A549 (cell line): ENCODE results near the gene GOLT1B. TPM values are rescaled to one million over a fixed set of nuclear protein-coding genes. Genes with fewer than 3 reads are reported as not detected.

ENCODE experiments used
- ATAC-seq, 2 experiments: fragments of 200-7000 bp in 1 of 2; fragments of >200 bp in 1 of 2; cut with Nextera tagmentation in 1 of 2; cut with Tn5 transposase in 1 of 2; 3 replicates each; pipeline versions ENCODE4 v1.8.0 to v1.9.1; 2018 to 2020; ENCODE audit warnings: mild to moderate bottlenecking in 1 of 2, moderate library complexity in 1 of 2
- CTCF ChIA-PET: fragments of 300-600 bp; sonication (Branson Sonifier 250); formaldehyde crosslinking; extraction: SDS; loops from one replicate; lab custom pipeline; 2021; ENCODE audit warnings: antibody characterized with exemption, inconsistent platforms; lab: Yijun Ruan, JAX
- POLR2A ChIA-PET: fragments of 350-600 bp; formaldehyde crosslinking; extraction: SDS; loops from one replicate; lab custom pipeline; 2021; ENCODE audit warnings: antibody characterized with exemption, inconsistent platforms; lab: Yijun Ruan, JAX
- DNase-seq, 2 experiments: peaks; one replicate each; pipeline versions ENCODE4 v3.0.0 to v3.0.0-alpha.2; 2011 to 2016; ENCODE audit warnings: low read depth in 1 of 2, low spot score in 1 of 2
- FAIRE-seq: peaks from 2 replicates; lab custom pipeline; 2011; peaks lifted over from hg19 to GRCh38; lab: Jason Lieb, UNC
- H3K27ac ChIP-seq, 2 experiments: fragments of >200 bp; sonication (Bioruptor Twin); formaldehyde crosslinking; 3 replicates each; pipeline ENCODE4 v1.5.1; 2016 to 2017
- H3K4me1 ChIP-seq: fragments of >200 bp; sonication (Bioruptor Twin); formaldehyde crosslinking; 3 replicates; pipeline ENCODE4 v1.6.1; 2016
- H3K4me2 ChIP-seq: fragments of >200 bp; sonication (Bioruptor Twin); formaldehyde crosslinking; 3 replicates; pipeline ENCODE4 v1.6.1; 2016
- H3K4me3 ChIP-seq: fragments of >200 bp; sonication (Bioruptor Twin); formaldehyde crosslinking; 3 replicates; pipeline ENCODE4 v1.5.1; 2016
- H3K9me3 ChIP-seq: fragments of >200 bp; sonication (Bioruptor Twin); formaldehyde crosslinking; 3 replicates; pipeline ENCODE4 v1.6.1; 2016
- BHLHE40 ChIP-seq: IDR thresholded peaks from 2 replicates; pipeline ENCODE4 v1.6.1; 2012; ENCODE audit warnings: low read depth, low read length, inconsistent platforms
- CBX2 ChIP-seq: fragments of 200-600 bp; sonication (generic); IDR thresholded peaks from 2 replicates; pipeline ENCODE4 v1.6.1; 2016; ENCODE audit warnings: low read depth, mild to moderate bottlenecking, borderline replicate concordance
- CBX8 ChIP-seq: fragments of 200-600 bp; sonication (generic); IDR thresholded peaks from 2 replicates; pipeline ENCODE4 v1.6.1; 2016
- CHD2 ChIP-seq: fragments of 150-350 bp; IDR thresholded peaks from 2 replicates; pipeline ENCODE4 v1.6.1; 2014; ENCODE audit warnings: low read length; ENCODE audit not compliant: partially characterized antibody
- CHD4 ChIP-seq: fragments of 200-600 bp; sonication (generic); IDR thresholded peaks from 2 replicates; pipeline ENCODE4 v1.6.1; 2016; ENCODE audit warnings: antibody characterized with exemption, mild to moderate bottlenecking, borderline replicate concordance
- EHMT2 ChIP-seq: fragments of 200-600 bp; sonication (generic); IDR thresholded peaks from 2 replicates; pipeline ENCODE4 v1.6.1; 2016; ENCODE audit warnings: antibody characterized with exemption, low read depth, mild to moderate bottlenecking, moderate library complexity
- ESRRA ChIP-seq: fragments of 150-350 bp; IDR thresholded peaks from 2 replicates; pipeline ENCODE4 v1.6.1; 2014; ENCODE audit warnings: mild to moderate bottlenecking, low read length, borderline replicate concordance
- GATA3 ChIP-seq: IDR thresholded peaks from 2 replicates; pipeline ENCODE4 v1.6.1; 2012; ENCODE audit warnings: borderline replicate concordance
- HOXA7 ChIP-seq: fragments of 250-450 bp; sonication (Bioruptor Pico); IDR thresholded peaks from 2 replicates; pipeline ENCODE4 v1.5.0; 2020; ENCODE audit warnings: mild to moderate bottlenecking, moderate library complexity
- JUNB ChIP-seq: fragments of >200 bp; sonication (Bioruptor Twin); formaldehyde crosslinking; IDR thresholded peaks from 2 replicates; pipeline ENCODE4 v1.6.1; 2016
- KDM1A ChIP-seq: fragments of 200-600 bp; sonication (generic); IDR thresholded peaks from 2 replicates; pipeline ENCODE4 v1.6.1; 2016; ENCODE audit warnings: low read depth, mild to moderate bottlenecking
- MAZ ChIP-seq: fragments of 150-350 bp; IDR thresholded peaks from 2 replicates; pipeline ENCODE4 v1.6.1; 2014; ENCODE audit warnings: antibody characterized with exemption, low read depth, low read length, borderline replicate concordance
- MYC ChIP-seq: IDR thresholded peaks from 2 replicates; pipeline ENCODE4 v1.6.1; 2012; ENCODE audit warnings: mild to moderate bottlenecking, inconsistent platforms, low read length, improper control_type of control experiment, borderline replicate concordance
- NFE2L2 ChIP-seq: fragments of 150-350 bp; conservative IDR thresholded peaks from 2 replicates; pipeline ENCODE4 v1.6.1; 2014; ENCODE audit warnings: low read length
- NPAS2 ChIP-seq: fragments of 250-450 bp; sonication (Bioruptor Pico); IDR thresholded peaks from 2 replicates; pipeline ENCODE4 v1.8.0; 2022; ENCODE audit warnings: mild to moderate bottlenecking, moderate library complexity, borderline replicate concordance
- NR3C1 ChIP-seq: fragments of >200 bp; sonication (Bioruptor Twin); formaldehyde crosslinking; IDR thresholded peaks from 3 replicates; pipeline ENCODE4 v1.6.1; 2017
- POLR2A ChIP-seq: IDR thresholded peaks from 2 replicates; pipeline ENCODE4 v1.6.1; 2012; ENCODE audit warnings: mild to moderate bottlenecking, low read length
- POLR2AphosphoS2 ChIP-seq: conservative IDR thresholded peaks from 2 replicates; pipeline ENCODE4 v1.6.1; 2012; ENCODE audit warnings: low read length, improper control_type of control experiment, inconsistent platforms
- RAD21 ChIP-seq, 2 experiments: fragments of >200 bp in 1 of 2; sonication (Bioruptor Twin) in 1 of 2; formaldehyde crosslinking in 1 of 2; IDR thresholded peaks in 1 of 2; conservative IDR thresholded peaks in 1 of 2; 2 replicates in 1 of 2; 3 replicates in 1 of 2; pipeline ENCODE4 v1.6.1; 2012 to 2018; ENCODE audit warnings: inconsistent platforms in 1 of 2
- RARB ChIP-seq: fragments of 250-450 bp; sonication (Bioruptor Pico); IDR thresholded peaks from 2 replicates; pipeline ENCODE4 v1.8.0; 2021; ENCODE audit warnings: mild to moderate bottlenecking, moderate library complexity
- RFX5 ChIP-seq: fragments of 450-650 bp; IDR thresholded peaks from 2 replicates; pipeline ENCODE4 v1.7.1; 2014; ENCODE audit warnings: antibody characterized with exemption, mild to moderate bottlenecking, moderate library complexity
- RNF2 ChIP-seq: fragments of 200-600 bp; sonication (generic); IDR thresholded peaks from 2 replicates; pipeline ENCODE4 v1.6.1; 2016; ENCODE audit warnings: low read depth, mild to moderate bottlenecking, antibody characterized with exemption, moderate library complexity, borderline replicate concordance
- TFCP2L1 ChIP-seq: fragments of 250-450 bp; sonication (Bioruptor Pico); IDR thresholded peaks from 2 replicates; pipeline ENCODE4 v1.5.0; 2021; ENCODE audit warnings: mild to moderate bottlenecking
- ZC3H11A ChIP-seq: fragments of 450-650 bp; IDR thresholded peaks from 2 replicates; pipeline ENCODE4 v1.6.1; 2014; ENCODE audit warnings: antibody characterized with exemption, mild to moderate bottlenecking
- WGBS: methylation state at CpG from one replicate; pipeline ENCODE4 v1.1.6; 2017; ENCODE audit errors: missing lambda C conversion rate; 5-methylcytosine and 5-hydroxymethylcytosine counted together
- polyA plus RNA-seq, 4 experiments: library from polyadenylated mRNA; depleted of rRNA in 3 of 4; stranded (reverse); fragments of >200 nt; fragmentation: RNase III in 1 of 4; extraction: RNeasy Plus Mini Kit Qiagen cat#74134 plus additional on column Dnase treatment in 1 of 4; gene quantifications; 2 replicates in 3 of 4; 3 replicates in 1 of 4; pipeline ENCODE4 v1.2.3, GENCODE V29; 2011 to 2017
- TF ChIP-seq, protein P1 (sequence below): IDR thresholded peaks from 2 replicates; pipeline ENCODE4 v1.6.1; 2012
- TF ChIP-seq, protein P2 (sequence below): IDR thresholded peaks from 2 replicates; pipeline ENCODE4 v1.6.1; 2012; ENCODE audit warnings: low read depth, borderline replicate concordance

GOLT1B gene
- polyA plus RNA-seq, 2 of the 4 experiments (the other 2 are of a cell fraction): 73.4 to 80.4 TPM

DNA sequence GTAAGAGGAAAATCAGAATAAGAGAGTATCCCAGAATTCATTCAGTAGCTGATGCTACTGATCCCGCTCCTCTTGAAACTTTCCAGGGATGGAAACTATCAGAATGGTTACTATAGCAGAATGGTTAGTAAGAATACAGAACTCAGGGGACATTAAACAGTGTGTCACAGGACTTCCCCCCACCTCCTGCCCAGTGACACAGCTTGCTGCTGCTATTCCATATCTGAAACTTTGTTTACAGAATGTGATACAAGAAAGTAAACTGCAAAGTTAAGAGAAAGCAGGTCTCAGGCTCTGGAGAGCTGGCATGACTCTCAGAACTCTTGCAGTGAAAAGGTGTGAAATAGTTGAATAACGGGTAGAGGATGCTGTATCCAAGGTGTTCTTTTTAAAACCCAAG lies 27.9 kb downstream of the GOLT1B start:
- Histone ChIP-seq H3K27ac (no peak overlapping the region), H3K4me3 (no peak overlapping the region), H3K9me3 (0 out of 3 replicates have a peak, but pooled peaks cover under 1% of the 10 kb centered on the region), H3K4me1 (peaks cover 28% of the 10 kb centered on the region), H3K4me2 (no peak overlapping the region)
- ChIA-PET CTCF (interaction anchor here (1.4 kb wide), 1 partner anchor 8 kb away, joined by 3 read pairs; no protein-coding TSS in a partner anchor), POLR2A (no interaction called here)
- TF ChIP-seq TFCP2L1: no peak
- TF ChIP-seq RAD21 (conservative IDR thresholded peaks at IDR 0.05 in 1 of 2, IDR thresholded peaks at IDR 0.05 in 1 of 2): no peak
- TF ChIP-seq NR3C1: no peak
- no peak for TF ChIP-seq RFX5
- no peak for TF ChIP-seq ZC3H11A
- TF ChIP-seq, protein P1, sequence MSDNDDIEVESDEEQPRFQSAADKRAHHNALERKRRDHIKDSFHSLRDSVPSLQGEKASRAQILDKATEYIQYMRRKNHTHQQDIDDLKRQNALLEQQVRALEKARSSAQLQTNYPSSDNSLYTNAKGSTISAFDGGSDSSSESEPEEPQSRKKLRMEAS: no peak
- no peak for TF ChIP-seq NPAS2 (CRISPR knock-in tag)
- TF ChIP-seq ESRRA: no peak
- TF ChIP-seq RNF2: no peak
- TF ChIP-seq NFE2L2: no peak
- no peak for TF ChIP-seq CBX8
- TF ChIP-seq POLR2A: no peak
- no peak for TF ChIP-seq MAZ
- TF ChIP-seq POLR2AphosphoS2: no peak
- no peak for TF ChIP-seq JUNB
- DNase-seq: no peak
- ATAC-seq: no peak
- no peak for FAIRE-seq
- WGBS: 93% methylated on average over 2 of the region's 2 CpGs

DNA sequence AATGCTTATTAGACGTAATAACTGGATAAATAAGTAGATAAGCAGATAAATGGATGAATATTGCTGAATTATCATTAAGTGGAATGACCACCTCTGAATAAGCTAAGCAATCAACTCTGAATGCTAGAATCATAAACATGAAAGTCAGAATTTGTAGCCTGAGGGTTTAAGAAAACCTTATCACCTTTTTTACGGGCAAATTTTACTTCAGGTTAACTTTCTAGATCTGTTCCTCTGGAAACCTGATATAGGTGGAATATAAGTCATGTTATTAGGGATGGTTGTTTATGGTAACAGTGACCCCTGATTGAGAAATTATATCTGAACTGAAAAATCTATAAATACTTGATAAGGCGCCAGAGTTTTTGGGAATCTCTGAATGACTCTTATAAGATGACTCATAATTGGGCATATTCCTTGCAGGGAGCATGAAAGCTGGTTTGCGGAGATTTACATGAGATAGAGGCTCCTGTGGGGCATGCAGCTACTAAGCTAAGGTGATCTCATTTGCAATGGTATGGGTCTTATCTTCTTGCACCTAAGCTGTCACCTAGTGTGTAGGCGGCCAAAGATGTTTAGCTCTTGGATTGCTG lies 36.6 kb downstream of the GOLT1B start:
- H3K4me2 ChIP-seq: no peak overlapping the region
- CTCF ChIA-PET: interaction anchor here (1.2 to 1.5 kb wide), 2 partner anchors 10 to 143 kb away, joined by 3 read pairs; no protein-coding TSS in a partner anchor
- FAIRE-seq (no peak), ATAC-seq (no peak), DNase-seq (no peak)
- no peak overlapping the region for H3K4me3 ChIP-seq
- no peak overlapping the region for H3K27ac ChIP-seq
- H3K9me3 ChIP-seq: no peaks in the 10 kb centered on the region
- POLR2A ChIA-PET: no interaction called here
- H3K4me1 ChIP-seq: no peaks in the 10 kb centered on the region
- TF ChIP-seq CBX2: no peak
- no peak for TF ChIP-seq EHMT2
- no peak for TF ChIP-seq BHLHE40
- TF ChIP-seq, protein P2, sequence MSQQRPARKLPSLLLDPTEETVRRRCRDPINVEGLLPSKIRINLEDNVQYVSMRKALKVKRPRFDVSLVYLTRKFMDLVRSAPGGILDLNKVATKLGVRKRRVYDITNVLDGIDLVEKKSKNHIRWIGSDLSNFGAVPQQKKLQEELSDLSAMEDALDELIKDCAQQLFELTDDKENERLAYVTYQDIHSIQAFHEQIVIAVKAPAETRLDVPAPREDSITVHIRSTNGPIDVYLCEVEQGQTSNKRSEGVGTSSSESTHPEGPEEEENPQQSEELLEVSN: no peak
- no peak for TF ChIP-seq NR3C1
- no peak for TF ChIP-seq KDM1A
- TF ChIP-seq MYC: no peak
- TF ChIP-seq GATA3: no peak
- no peak for TF ChIP-seq ZC3H11A
- no peak for TF ChIP-seq CHD4
- no peak for TF ChIP-seq NFE2L2
- no peak for TF ChIP-seq HOXA7 (CRISPR knock-in tag)
- TF ChIP-seq CHD2: no peak
- TF ChIP-seq RNF2: no peak
- 87% methylated on average over 5 of the region's 5 CpGs for WGBS

DNA sequence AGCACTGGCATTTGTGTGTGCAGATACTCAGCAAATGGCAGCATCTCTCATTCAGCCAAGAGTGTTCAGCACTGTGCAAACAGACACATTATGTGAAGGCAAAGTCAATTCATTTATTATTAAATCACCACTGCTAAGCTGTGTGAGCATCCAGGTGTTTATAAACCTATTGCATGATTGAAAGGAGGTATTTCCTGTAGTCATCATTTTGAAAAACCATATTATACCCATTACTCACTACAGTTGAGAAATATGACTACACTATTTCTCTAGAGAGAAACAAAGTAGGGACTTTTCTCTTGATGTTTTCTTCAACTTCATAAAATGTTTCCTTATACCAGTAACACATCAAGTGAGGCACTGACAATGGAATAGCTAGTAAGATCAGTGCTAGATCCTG lies 38.2 kb downstream of the GOLT1B start:
- ChIA-PET POLR2A (no interaction called here), CTCF (interaction anchor here (1.5 kb wide), 1 partner anchor 140 kb away, joined by 4 read pairs; no protein-coding TSS in a partner anchor)
- no peak for TF ChIP-seq TFCP2L1
- TF ChIP-seq ZC3H11A: no peak
- TF ChIP-seq RARB: no peak
- FAIRE-seq (no peak), DNase-seq (no peak), ATAC-seq (no peak)
- no peak overlapping the region for H3K4me2 ChIP-seq
- peaks cover 7% of the 10 kb centered on the region; the same call in 2 of the 3 replicates for H3K4me1 ChIP-seq
- no peaks in the 10 kb centered on the region for H3K9me3 ChIP-seq
- H3K27ac ChIP-seq: no peak overlapping the region
- no peak overlapping the region for H3K4me3 ChIP-seq
